ENCODE data around the gene SIPA1L3. TPM values are rescaled to one million over a fixed set of nuclear protein-coding genes. Genes with fewer than 3 reads are reported as not detected.

SIPA1L3 gene
- total RNA-seq, 1 donor from 2014 or later, result 66.7 TPM

DNA sequence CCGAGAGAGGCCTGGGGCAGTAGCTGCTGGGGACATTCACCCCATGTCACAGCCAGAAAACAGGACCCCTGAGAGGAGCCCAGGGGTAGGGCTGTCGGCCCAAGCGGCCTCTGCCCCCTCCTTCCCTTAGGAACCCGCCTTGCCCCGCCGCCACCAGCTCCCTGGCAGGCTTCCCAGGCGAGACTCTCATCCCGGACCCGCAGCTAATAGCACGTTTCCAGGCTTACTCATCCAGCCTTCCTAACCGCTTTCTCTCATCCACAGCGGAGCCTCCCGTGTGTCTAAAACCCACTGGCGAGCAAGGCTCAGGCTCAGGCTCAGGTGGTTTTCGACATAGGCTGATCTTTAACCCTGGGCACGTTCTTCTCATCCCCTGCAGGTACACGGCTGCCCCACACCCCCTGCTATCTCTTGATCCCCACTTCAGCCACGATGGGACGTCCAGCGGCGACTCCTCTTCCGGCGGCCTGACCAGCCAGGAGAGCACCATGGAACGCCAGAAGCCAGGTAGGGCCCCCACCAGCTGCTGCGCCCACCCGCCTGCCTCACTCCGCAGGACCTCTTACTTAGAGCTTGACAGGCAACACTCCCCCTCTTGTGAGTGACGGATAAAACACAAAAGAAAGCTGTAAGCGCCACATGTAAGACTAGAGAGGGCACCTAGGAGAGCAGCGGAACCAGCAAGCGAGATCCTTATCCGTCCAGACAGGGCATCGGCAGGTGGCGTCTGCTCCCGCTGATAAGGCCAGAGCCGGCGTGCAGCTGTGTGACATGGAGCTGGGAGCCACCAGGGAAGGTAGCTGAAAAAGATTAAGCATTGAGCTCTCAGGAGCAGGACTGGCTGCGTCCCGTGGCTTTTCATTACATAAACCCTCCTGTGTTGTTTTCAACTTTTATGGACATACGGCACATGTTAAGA, 245.7 kb downstream of the SIPA1L3 start:
- TF ChIP-seq, protein P1, sequence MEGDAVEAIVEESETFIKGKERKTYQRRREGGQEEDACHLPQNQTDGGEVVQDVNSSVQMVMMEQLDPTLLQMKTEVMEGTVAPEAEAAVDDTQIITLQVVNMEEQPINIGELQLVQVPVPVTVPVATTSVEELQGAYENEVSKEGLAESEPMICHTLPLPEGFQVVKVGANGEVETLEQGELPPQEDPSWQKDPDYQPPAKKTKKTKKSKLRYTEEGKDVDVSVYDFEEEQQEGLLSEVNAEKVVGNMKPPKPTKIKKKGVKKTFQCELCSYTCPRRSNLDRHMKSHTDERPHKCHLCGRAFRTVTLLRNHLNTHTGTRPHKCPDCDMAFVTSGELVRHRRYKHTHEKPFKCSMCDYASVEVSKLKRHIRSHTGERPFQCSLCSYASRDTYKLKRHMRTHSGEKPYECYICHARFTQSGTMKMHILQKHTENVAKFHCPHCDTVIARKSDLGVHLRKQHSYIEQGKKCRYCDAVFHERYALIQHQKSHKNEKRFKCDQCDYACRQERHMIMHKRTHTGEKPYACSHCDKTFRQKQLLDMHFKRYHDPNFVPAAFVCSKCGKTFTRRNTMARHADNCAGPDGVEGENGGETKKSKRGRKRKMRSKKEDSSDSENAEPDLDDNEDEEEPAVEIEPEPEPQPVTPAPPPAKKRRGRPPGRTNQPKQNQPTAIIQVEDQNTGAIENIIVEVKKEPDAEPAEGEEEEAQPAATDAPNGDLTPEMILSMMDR (conservative IDR thresholded peaks at IDR 0.05; ENCODE audit: low read depth, low read length), result no peak
- DNase-seq (ENCODE audit: low read depth), result no peak
- H3K4me3 ChIP-seq (ENCODE audit: low read depth, low read length), result no peak overlapping the region

DNA sequence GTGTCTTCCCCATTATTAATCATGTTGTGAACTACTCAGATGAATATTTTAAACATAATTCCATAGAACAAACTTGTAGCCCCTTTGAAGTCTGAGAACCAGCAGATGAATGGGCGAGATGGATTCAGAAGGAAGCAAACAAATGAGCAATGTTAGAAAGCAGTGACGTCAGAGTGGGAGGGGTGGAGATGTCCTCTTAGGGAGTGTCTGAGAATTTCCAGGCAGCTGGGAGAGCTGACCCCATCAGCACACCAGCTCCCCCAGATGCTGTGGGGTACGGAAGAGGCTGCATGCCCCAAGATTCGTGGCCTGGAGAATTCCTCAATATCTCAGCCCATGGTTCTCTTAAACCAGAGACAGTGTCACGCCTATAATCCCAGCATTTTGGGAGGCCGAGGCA, 248.4 kb downstream of the SIPA1L3 start:
- TF ChIP-seq, protein P1 (conservative IDR thresholded peaks at IDR 0.05; ENCODE audit: low read depth, low read length), result no peak
- no peak for DNase-seq (ENCODE audit: low read depth)
- H3K4me3 ChIP-seq (ENCODE audit: low read depth, low read length), result no peak overlapping the region

DNA sequence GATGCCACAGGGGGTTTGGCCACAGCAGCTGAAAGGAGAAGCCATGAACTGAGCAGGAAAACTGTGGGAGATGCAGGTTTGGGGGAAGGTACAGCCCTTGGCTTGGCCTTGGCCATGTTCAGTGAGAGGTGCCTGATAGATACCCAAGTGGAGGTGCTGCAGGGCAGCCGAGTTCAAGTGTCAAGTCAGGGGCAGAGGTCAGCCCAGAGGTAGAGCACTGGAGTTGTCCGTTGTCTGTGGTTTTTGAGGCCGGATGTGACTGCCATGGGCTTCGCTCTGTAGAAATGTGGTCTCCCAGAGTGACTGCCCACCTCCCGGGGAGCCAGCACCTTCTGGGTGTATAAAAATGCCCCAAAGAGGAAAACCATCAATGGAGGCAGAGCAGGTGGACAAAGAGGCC, 251.7 kb downstream of the SIPA1L3 start:
- DNase-seq (ENCODE audit: low read depth), result no peak
- no peak overlapping the region for H3K4me3 ChIP-seq (ENCODE audit: low read depth, low read length)
- TF ChIP-seq, protein P1 (conservative IDR thresholded peaks at IDR 0.05; ENCODE audit: low read depth, low read length), result no peak

DNA sequence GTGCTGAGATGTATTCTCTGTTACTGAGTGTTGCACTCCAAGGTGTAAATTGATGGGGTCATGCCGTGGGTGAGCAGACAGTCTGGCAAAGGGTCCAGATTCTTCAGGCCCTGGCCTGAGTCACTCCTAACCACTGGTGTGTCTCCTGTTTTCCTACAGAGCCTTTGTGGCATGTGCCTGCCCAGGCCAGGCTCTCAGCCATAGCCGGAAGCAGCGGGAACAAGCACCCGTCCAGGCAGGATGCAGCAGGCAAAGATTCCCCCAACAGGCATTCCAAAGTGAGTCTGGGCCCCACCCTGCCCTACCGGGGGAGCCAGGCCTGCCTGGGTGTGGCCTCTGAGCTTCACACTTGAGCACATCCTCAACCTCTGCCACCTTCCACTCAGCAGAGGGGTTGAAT, 255.1 kb downstream of the SIPA1L3 start:
- TF ChIP-seq, protein P1 (conservative IDR thresholded peaks at IDR 0.05; ENCODE audit: low read depth, low read length), result no peak
- peak; percentile 33 for DNase-seq (ENCODE audit: low read depth)
- no peak overlapping the region for H3K4me3 ChIP-seq (ENCODE audit: low read depth, low read length)

DNA sequence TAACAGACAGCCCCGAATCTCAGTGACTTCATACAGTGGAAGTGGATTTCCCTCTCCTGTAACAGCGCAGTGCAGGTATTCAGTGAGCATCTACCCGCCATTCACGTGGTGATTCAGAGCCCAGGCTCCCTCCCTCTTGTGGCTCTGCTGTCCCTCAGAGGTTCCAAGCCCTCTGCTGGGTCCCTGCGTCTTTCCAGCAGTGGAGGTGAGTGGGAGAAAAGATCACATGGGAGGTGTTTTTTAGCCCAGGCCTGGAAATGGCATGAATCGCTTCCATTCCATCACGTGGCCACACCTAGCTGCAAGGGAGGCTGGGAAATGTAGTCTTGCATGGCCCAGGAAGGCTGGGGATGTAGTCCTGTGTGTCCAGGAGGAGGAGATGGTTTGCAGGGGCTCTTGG, 255.6 kb downstream of the SIPA1L3 start:
- TF ChIP-seq, protein P1 (conservative IDR thresholded peaks at IDR 0.05; ENCODE audit: low read depth, low read length), result no peak

DNA sequence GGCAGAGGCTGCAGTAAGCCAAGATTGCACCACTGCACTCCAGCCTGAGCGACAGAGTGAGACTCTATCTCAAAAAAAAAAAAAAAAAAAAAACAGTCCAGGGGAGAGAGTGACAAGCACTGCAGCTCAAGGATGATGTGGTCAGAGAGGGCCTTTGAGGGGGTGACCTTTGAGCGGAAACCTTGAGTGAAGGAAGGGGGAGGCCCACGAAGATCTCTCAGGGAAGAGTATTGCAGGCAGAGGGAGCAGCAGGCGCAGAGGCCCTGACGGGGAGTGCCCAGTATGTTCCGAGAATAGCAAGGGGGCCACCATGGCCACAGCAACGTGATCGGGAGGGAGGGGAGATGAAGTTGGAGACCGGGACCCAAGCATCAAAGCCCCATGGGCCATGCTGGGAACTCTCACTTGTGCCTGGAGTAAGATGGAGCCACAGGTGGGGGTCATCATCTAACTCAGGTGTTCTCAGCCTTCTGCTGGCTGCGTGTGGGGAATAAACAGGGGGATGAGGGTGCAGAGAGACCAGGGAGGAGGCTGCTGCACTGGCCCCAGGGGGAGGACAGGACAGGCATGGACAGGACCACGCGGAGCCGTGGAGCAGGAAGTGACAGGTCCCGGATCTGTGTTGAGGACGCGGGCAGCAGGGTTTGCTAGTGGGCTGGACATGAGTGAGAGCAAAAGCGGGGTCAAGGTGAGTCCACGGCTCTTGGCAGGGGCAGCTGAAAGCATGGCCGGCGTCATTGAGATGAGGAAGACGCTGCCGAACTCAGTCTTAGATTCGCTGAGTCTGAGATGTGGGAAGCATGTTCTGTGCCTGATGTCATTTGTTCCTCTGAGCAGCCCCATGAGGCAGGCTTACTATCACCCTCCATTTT, 256.6 kb downstream of the SIPA1L3 start:
- no peak for DNase-seq (ENCODE audit: low read depth)
- TF ChIP-seq, protein P1 (conservative IDR thresholded peaks at IDR 0.05; ENCODE audit: low read depth, low read length), result no peak
- no peak overlapping the region for H3K4me3 ChIP-seq (ENCODE audit: low read depth, low read length)

More for the DNA sequence above, 255.6 kb downstream of the SIPA1L3 start:
- no peak for DNase-seq (ENCODE audit: low read depth)
- no peak overlapping the region for H3K4me3 ChIP-seq (ENCODE audit: low read depth, low read length)

Measured in epithelial cell of proximal tubule (primary cell).